Measurements from ENCODE around the gene PRR23E. TPM values are rescaled to one million over a fixed set of nuclear protein-coding genes. Genes with fewer than 3 reads are reported as not detected.

PRR23E gene
- total RNA-seq, 1 donor from 2014 or later = not detected

- DNase-seq = peak; percentile 39
Measured at GRCh38 chr3:127233371-127233770, 40.4 kb downstream of the PRR23E start.

DNA sequence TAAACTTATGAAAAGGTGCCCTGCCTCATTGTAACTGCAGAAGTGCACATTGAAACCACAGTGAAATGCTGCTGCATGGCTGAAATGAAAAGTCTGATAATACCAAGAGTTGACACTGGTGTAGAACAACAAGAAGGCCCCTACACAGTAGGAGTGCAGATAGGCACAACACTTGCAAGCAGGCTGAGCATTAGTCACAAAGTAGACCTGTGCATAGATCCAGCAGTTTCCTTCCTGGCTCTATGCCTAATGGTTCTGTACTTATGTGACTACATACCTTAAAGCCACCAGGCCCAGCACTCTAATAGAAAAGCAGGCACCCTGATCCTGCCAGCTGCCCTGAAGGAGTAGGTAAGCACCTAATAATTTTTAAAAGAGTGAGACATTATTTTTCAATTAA is 41.8 kb downstream of the PRR23E start:
- no peak for DNase-seq

GRCh38 chr3:127235706-127236105 is 42.8 kb downstream of the PRR23E start:
- DNase-seq = no peak

DNA sequence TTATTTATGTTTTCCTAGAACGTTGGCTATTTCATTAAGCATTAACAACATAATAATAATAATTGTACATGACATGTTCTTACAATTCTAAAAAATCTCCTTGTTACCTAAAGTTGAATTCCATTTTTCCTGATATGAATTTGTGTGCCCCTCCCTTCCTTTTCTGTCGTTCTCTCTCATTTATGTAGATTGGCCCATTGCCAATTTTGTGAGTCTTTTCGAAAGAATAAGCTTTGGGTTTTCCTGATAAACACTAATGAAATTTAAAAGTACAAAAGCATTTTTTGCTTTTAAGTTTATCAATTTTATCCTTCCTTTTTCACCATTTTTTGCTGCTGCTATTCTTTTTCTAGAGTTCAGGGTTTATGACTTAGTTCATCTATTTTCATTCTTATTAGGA is 44.9 kb downstream of the PRR23E start:
- no peak for DNase-seq

GRCh38 chr3:127238602-127239001 is 45.7 kb downstream of the PRR23E start:
- no peak for DNase-seq

- DNase-seq = no peak
Measured at GRCh38 chr3:127247292-127247691, 54.4 kb downstream of the PRR23E start.

Other genes with a start within 250 kb of the PRR23E start
- gene PLXNA1, start 210.0 kb upstream of the PRR23E start, total RNA-seq = 21.4 and 25.7 TPM in 2 replicates
- gene PRR20G, start 94.9 kb downstream of the PRR23E start, total RNA-seq = not detected in 2 replicates